HG03097 (cell line): ENCODE data around the gene ZNF217.
"Not testable (repeated sequence)": the region's sequence is repeated elsewhere in the genome, so short reads cannot be mapped to it uniquely, and the experiment has no call there.

ENCODE experiments used
- ATAC-seq: cut with Tn5 transposase; IDR thresholded peaks from one replicate; pipeline ENCODE4 v1.9.1; 2021; ENCODE audit not compliant: unreplicated experiment, low FRiP score

ZNF217 gene

GRCh38 chr20:53584550-53584913 is 9.1 kb downstream of the ZNF217 start:
- ATAC-seq: not testable (repeated sequence)

DNA sequence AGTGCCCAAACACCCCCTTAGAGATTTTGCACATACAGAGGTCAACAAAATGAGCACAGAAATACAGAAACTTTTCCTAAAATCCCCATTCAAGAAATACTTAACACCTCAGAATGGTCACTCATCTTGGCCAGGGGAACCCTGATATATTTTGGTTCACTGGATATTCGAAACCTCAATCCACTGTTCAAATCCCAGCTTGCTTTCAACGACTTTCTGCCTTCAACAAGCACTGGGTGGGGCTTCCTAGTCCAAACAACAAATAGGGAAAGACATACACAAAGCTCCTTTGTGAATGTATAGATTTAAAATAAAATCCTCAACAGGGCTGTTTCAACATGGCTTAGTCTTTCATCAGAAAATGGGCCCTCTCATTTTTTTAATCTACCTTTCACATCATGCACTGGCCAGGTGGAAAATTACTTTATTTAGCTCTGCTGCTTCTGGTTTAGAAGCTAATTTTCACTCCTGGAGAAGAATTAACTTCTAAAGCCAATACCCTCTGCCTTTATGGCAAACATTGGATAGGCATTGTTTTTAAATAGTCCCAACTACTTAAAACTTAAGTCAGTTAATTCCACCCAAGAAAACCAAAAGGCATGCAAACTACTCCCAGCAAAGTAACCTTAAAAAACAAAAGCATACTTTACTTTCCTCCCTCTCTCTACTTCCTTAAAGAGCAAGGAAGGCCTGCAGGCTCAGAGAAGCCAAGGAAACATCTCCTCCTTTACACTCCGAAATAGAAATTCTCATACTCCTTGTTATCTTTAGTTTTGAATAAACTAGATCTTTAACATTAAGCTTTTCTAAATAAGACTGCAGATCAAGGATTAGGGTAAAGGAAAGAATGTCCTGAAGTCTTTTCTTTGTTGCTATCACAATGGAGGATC is 9.7 kb downstream of the ZNF217 start:
- not testable (repeated sequence) for ATAC-seq

DNA sequence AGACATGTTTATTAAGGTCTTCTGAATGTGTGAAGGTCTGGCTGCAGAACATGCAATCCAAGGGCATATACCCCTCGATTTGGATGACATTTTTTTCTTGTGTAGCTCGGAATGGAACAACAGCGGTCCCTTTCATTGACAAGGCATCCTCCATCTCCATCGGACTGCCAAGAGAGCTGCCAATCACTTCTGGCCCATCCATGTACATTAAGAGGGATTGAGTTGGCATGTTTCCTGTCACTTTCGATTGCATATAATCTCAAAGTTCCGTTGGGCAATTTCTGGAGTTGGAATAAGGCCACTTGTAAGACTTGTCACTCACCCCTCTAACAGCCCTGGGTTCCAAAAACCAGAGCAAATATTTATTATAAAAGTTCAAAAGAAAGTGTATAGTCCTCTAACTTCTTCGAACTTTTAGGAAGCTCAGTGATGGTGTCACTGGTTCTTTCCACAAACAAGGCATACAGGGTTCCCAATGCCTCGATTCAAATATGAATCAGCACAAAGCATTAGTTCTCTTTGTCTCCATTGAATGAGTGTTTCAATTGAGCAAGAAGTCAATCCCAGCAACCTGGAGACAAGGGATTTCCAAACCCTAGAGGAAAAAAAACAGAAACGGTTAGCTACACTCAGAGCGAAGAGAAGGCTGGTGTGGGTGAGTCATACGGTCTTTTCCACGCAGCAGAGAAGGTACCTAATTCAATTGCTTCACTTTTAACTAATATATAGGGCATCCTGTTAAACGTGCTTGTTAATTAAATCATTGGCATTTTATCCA is 10.9 kb downstream of the ZNF217 start:
- no peak for ATAC-seq

- ATAC-seq: no peak
Observed at GRCh38 chr20:53582251-53582570, 11.4 kb downstream of the ZNF217 start.

- ATAC-seq: no peak
Observed at GRCh38 chr20:53581444-53582250, 12.0 kb downstream of the ZNF217 start.

DNA sequence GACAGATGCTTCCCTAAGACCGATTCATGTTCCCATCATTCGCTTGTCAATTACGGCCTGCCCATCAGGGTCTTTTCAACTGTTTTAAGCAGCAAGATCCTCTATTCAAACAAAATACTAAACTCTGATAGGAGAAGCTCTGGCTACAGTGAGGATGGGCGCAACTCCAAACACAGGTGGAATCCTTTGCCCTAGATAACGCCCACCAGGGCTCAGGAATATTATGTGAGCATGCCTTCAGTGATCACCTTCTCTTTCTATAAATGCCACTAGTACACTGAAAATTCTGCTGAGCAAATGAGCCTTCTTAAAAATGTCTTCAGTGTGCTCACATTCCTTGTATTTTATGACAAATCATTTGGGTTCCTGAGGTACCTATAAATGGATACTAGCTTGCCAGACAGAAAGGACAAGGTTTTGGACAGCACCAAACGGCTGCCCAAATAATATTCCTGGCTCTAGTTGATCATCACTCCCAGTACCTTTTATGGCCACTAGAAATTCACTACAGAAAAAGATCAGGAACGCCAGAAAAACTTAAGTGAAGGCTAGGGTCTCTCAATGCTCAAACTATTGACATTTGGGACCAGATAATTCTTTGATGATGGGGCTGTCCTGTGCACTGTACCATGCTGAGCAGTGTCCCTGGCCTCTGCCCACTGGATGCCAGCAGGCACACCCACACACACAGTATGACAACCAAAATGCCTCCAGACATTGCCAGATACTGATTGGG is 13.1 kb downstream of the ZNF217 start:
- ATAC-seq: no peak

DNA sequence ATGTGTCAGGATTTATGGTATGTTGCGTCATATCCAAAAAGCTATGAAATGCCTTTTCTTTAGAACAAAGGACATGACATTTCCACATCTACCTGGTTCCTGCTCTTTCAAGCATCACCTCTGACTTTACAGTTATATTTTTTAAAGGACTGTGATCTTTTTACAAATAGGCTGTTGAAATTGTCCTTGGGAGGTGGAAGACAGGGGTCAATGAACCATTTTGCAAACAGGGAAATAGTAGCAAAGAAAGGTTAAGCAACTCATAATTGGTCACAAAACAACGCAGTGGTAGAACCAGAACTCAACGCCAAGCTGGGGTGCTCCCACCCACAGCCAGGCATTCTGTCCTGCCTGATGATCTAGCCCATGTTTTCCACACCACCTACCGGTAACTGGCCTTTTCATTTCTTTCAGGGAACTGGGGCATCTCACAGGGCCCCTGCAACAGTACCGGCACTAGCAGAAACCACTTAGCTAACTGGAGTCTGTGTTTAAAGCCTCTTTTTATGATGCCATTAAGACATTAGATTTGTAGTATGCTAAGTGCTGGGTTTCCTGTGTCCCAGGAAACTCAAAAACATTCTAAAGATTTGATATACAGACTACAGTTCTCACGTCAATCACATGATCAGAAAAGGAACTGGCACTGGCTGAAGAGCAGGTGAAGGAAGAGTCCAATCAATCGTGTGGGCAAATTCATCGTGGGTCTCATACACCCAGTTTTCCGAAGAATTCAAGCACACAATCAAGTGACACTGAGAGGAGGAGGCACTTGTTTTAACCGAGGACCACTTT is 13.9 kb downstream of the ZNF217 start:
- no peak for ATAC-seq

DNA sequence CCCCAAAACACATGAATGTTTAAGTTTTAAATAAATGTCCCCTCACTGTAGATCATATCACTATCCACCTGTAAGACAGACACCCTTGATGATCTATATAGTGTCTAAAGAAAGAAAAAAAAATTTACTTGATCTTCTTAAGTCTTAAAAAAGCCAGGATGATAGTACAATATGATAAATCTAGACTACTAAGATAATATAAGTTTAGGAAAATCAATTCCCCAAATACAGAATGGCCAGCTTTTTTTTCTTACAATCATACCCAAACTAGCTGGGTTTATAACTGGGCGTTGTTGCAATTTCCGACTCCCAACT is 14.4 kb downstream of the ZNF217 start:
- ATAC-seq: no peak

- peak; percentile 45 for ATAC-seq
Observed at GRCh38 chr20:53578492-53579222, 15.0 kb downstream of the ZNF217 start.

GRCh38 chr20:53576586-53577318 is 16.9 kb downstream of the ZNF217 start:
- ATAC-seq: no peak

GRCh38 chr20:53576195-53576580 is 17.5 kb downstream of the ZNF217 start:
- ATAC-seq: no peak

- ATAC-seq: no peak
Observed at GRCh38 chr20:53575481-53576194, 18.0 kb downstream of the ZNF217 start.

DNA sequence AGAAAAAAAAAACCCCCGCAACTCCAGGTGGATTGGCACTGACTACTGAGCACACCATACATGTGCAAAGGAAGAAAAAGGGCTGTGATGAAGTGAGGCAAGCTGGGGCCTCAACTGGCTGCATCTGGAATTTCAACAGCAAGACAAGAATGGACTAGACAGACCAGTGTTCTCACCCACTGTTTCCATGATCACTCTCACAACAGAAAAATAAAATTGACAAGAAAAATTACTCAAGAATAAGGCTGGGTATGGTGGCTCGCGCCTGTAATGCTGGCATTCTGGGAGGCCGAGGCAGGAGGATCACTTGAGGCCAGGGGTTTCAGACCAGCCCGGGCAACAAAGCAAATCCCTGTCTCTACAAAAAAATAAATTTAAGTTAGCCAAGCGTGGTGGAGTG is 18.8 kb downstream of the ZNF217 start:
- ATAC-seq: no peak

GRCh38 chr20:53574259-53574789 is 19.3 kb downstream of the ZNF217 start:
- ATAC-seq: no peak

DNA sequence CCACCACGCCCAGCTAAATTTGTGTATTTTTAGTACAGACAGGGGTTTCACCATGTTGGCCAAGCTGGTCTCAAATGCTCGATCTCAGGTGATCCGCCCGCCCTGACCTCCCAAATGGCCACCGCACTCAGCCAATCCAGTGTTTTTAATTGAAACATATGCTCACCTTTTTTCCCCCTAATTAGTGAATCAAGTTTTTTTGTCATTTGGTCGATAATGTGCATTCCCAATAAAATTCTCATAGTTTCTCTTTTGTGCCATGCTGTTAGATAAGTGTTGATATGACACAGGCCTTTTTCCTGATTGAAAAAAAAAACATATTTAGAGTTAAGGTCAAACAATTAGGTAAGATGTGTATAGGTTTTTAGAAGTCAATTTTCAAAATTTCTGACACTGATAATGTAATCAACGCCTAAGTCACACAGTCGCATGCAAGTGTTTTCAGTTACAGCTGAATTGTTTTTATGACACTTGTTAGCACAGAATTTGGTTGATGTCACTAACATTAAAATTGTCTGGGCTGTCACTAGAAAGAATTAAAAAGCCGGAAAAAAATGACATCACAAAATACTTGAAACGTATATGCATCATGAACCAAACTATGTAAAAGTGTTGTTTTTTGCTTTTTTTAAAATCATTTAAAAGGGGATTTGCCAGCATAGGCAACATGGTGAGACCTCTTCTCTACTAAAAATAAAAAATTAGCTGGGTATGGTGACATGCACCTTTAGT is 21.9 kb downstream of the ZNF217 start:
- ATAC-seq: no peak

GRCh38 chr20:53570446-53571276 is 23.0 kb downstream of the ZNF217 start:
- ATAC-seq: no peak
